ENCODE data around the gene SEZ6.

DNA sequence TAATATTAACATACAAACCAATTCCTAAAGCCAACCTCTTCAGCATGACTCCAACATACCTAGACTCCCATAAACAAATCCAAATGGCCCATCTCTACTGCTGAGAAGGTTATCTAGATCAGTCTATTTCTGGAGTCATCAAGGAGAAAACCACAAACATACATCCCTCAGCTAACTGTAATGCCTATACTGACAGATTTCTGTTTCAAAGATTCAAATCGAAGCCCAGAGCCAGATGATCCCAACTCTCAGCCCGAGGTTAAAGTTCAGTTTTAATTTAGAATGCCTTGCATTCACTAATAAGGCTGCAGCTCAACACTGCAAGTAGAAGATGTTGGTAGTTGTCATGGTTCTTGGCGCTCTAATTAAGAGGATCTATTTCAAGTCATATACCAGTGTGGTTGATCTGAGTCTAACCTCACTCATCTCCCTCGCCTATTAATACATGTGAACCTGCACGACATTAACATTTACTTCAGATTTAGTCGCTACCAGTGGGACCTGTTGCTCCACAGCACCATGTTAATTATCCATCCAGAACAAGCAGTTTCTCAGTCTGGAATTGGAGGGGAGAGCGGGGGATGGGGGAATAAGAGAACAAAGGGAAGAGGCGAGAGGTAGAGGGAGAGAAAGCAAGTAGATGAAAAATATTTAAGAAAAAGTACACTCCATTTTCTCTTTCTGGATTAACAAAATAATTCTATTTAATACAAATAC, 69.9 kb downstream of the SEZ6 start:
- TF ChIP-seq, protein P1, sequence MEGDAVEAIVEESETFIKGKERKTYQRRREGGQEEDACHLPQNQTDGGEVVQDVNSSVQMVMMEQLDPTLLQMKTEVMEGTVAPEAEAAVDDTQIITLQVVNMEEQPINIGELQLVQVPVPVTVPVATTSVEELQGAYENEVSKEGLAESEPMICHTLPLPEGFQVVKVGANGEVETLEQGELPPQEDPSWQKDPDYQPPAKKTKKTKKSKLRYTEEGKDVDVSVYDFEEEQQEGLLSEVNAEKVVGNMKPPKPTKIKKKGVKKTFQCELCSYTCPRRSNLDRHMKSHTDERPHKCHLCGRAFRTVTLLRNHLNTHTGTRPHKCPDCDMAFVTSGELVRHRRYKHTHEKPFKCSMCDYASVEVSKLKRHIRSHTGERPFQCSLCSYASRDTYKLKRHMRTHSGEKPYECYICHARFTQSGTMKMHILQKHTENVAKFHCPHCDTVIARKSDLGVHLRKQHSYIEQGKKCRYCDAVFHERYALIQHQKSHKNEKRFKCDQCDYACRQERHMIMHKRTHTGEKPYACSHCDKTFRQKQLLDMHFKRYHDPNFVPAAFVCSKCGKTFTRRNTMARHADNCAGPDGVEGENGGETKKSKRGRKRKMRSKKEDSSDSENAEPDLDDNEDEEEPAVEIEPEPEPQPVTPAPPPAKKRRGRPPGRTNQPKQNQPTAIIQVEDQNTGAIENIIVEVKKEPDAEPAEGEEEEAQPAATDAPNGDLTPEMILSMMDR (IDR thresholded peaks at IDR 0.05) = no peak
- TF ChIP-seq POLR2AphosphoS5 (IDR thresholded peaks at IDR 0.05) = no peak
- TF ChIP-seq POLR2A (IDR thresholded peaks at IDR 0.05) = no peak
